IPS DF 4.7 (cell line): ENCODE data around the gene RXFP4.
"Not testable (repeated sequence)": the region's sequence is repeated elsewhere in the genome, so short reads cannot be mapped to it uniquely, and the experiment has no call there.

ENCODE experiments used
- DNase-seq: peaks from one replicate; pipeline ENCODE4 v3.0.0-alpha.2; 2013; ENCODE audit warnings: low spot score; ENCODE audit errors: extremely low read depth

The RXFP4 gene, protein sequence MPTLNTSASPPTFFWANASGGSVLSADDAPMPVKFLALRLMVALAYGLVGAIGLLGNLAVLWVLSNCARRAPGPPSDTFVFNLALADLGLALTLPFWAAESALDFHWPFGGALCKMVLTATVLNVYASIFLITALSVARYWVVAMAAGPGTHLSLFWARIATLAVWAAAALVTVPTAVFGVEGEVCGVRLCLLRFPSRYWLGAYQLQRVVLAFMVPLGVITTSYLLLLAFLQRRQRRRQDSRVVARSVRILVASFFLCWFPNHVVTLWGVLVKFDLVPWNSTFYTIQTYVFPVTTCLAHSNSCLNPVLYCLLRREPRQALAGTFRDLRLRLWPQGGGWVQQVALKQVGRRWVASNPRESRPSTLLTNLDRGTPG

GRCh38 chr1:155940993-155941844 lies at the start of gene RXFP4:
RXFP4 (plus strand) TSS chr1:155941638; CDS start chr1:155941710, 72 bp downstream.
- DNase-seq, result no peak

- DNase-seq, result no peak
These were observed 48.6 kb upstream of the RXFP4 start for GRCh38 chr1:155892796-155893195.

DNA sequence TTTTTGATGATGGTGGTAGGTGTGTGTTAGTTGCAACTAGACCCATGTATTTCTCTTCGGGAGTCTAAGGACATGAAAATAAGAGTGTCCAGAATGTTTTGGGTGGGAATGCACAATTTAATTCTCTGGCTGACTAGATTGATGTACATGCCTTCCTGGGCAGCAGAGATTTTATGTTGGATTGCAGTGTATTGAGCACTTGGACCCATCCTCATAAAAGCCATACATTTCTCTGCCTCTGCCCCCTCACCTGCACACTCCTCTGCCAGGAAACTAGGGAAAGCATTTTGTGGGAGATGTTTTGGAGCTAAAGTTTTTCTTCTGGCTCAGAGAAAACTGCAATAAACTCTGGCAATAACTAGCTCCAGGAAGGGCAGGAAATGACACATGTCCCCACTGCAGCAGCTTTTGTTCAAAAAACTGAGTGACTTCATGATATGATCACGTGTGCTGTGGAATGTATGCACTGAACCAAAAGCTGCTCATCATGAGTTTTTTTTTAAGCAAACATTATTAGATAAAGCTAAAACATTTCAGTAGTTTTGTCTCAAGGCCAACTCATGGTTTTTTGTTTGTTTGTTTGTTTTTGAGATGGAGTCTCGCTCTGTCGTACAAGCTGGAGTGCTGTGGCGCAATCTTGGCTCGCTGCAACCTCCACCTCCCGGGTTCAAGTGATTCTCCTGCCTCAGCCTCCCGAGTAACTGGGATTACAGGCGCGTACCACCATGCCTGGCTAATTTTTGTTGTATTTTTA lies 47.9 kb upstream of the RXFP4 start:
- no peak for DNase-seq

DNA sequence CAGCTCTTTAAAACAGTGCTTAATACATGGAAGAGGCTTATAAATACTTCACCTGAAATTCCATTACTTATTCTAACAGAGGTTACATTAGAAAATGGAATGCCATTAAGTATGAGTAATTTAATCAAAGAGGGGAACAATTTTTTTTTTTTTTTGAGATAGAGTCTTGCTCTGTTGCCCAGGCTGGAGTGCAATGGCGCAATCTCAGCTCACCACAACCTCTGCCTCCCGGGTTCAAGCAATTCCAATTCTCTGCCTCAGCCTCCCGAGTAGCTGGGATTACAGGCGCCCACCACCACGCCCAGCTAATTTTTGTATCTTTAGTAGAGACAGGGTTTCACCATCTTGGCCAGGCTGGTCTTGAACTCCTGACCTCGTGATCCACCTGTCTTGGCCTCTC lies 45.8 kb upstream of the RXFP4 start:
- DNase-seq, result not testable (repeated sequence)

DNA sequence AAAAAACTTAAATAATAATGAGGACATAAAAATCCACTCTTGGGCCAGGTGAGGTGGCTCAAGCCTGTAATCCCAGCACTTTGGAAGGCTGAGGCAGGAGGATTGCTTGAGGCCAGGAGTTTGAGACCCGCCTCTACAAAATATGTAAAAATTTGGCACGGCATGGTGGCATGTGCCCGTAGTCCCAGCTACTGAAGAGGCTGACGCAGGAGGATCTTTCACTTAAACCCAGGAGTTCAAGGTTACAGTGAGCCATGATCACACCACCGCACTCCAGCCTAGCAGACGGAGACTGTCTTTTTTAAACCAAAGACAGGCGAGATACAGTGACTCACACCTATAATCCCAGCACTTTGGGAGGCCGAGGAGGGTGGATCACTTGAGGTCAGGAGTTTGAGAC lies 45.0 kb upstream of the RXFP4 start:
- DNase-seq, result not testable (repeated sequence)

DNA sequence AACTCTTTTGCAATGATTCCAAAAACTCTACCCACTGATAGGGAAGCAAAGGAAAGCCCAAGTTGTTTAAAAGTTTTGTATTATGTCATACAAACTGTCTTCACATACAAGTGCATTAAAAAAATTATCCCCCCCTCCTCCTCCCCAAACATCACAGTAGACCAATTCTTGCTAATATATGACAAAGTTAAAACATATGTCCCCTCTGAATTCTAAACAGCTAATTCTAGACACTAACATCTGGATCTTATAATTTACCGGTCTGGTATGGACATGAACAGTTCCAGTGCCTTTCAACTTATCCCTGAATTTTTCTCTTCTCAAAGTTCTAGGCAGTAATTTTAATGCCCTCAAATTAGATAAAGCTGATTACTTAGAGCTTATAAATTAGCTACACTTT lies 43.7 kb upstream of the RXFP4 start:
- DNase-seq, result no peak

GRCh38 chr1:155898888-155899287 lies 42.5 kb upstream of the RXFP4 start:
- DNase-seq, result no peak

DNA sequence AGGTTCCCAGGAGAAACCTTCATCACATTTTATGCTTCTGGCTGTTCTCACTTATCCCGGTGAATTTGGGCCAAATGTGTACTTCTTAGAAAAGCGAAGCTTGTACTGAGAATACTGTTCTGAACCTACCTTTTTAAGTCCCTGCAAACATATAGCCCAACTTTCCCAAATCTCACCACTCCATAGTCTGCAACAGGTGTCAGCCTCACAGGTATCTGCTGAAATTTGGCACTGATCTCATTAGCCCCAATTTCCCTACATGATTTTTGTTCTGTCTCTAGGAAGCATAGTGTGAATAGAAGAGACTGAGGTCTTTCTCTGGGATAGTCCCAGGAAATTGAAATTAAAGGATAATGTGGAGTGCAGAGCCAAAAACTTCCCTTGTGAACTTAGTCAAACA lies 41.8 kb upstream of the RXFP4 start:
- DNase-seq, result no peak

DNA sequence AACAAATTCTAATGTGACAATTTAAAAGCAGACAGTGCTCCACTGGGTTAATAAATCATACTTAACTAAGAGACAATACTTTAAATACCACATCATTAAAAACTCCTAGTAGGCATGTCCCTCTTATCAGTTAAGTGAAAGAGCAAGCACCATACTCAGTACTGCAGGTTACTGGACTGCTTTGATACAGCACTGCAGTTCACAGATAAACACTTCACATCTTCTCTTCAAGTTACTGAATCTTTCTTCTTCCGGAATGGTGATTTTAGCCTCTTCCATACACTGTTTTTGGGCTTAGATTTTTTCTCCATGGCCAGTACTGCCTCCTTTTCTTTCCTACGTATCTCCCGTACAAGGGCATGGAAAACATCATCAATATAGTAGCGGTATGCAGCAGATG lies 41.3 kb upstream of the RXFP4 start:
- DNase-seq, result no peak

- no peak for DNase-seq
These were observed 37.2 kb upstream of the RXFP4 start for GRCh38 chr1:155904261-155904660.

- DNase-seq, result no peak
These were observed 31.5 kb upstream of the RXFP4 start for GRCh38 chr1:155909894-155910293.

GRCh38 chr1:155910621-155911121 lies 30.8 kb upstream of the RXFP4 start:
- no peak for DNase-seq

- peak; percentile 46 for DNase-seq
These were observed 30.0 kb upstream of the RXFP4 start, which contains the start of gene RIT1 for GRCh38 chr1:155911156-155912055. RIT1 (minus strand) TSS chr1:155911349; CDS start chr1:155910761, 588 bp downstream.

- no peak for DNase-seq
These were observed 29.3 kb upstream of the RXFP4 start for GRCh38 chr1:155912056-155912536.

GRCh38 chr1:155913969-155914757 lies 27.3 kb upstream of the RXFP4 start:
- DNase-seq, result no peak

- DNase-seq, result no peak
These were observed 22.8 kb upstream of the RXFP4 start for GRCh38 chr1:155918660-155919059.

GRCh38 chr1:155919801-155920200 lies 21.6 kb upstream of the RXFP4 start:
- no peak for DNase-seq

- DNase-seq, result no peak
These were observed 20.7 kb upstream of the RXFP4 start for GRCh38 chr1:155920717-155921116.

DNA sequence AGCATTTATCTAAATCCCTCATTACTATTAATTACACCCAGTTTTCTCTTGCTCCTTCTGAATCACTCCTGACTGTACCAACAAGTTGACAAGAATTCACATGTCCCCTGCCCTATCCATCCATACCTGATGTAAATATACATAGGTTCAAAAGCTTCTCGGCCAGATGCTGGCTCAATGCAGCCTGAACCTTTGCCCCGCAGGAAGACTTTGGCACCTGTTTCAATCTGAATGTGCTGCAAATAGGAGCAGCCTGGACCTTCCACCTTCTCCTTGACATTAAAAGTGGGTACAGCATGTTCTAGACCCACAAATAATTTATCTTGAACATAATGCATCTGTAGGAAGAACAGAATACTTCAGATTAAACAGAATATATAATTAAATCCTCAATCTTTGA lies 15.9 kb upstream of the RXFP4 start:
- DNase-seq, result no peak
